HTERT RPE-1 (cell line): Measurements from ENCODE around the gene KLHL20.
"Not testable (repeated sequence)": the region's sequence is repeated elsewhere in the genome, so short reads cannot be mapped to it uniquely, and the experiment has no call there.

ENCODE experiments used
- in situ Hi-C: fragments of 300-500 bp; cut with MboI; formaldehyde crosslinking; loops from 4 replicates; pipeline ENCODE4 v1.14.3; 2020; ENCODE audit warnings: low sequenced_read_pairs

Gene KLHL20

GRCh38 chr1:173744651-173745050 lies 29.9 kb downstream of the KLHL20 start:
- in situ Hi-C loops: no loop called here

GRCh38 chr1:173749137-173749536 lies 34.4 kb downstream of the KLHL20 start:
- in situ Hi-C loops: no loop called here

GRCh38 chr1:173753830-173754229 lies 39.0 kb downstream of the KLHL20 start:
- in situ Hi-C loops: no loop called here

GRCh38 chr1:173757666-173758065 lies 42.9 kb downstream of the KLHL20 start:
- in situ Hi-C loops: no loop called here

- in situ Hi-C loops: no loop called here
Observed at GRCh38 chr1:173758110-173758509, 43.3 kb downstream of the KLHL20 start.

- in situ Hi-C loops: no loop called here
Observed at GRCh38 chr1:173758980-173759379, 44.2 kb downstream of the KLHL20 start.

- in situ Hi-C loops: not testable (repeated sequence)
Observed at GRCh38 chr1:173764331-173764730, 49.5 kb downstream of the KLHL20 start.

GRCh38 chr1:173768206-173768605 lies 53.4 kb downstream of the KLHL20 start:
- in situ Hi-C loops: no loop called here

- in situ Hi-C loops: no loop called here
Observed at GRCh38 chr1:173768827-173769226, 54.0 kb downstream of the KLHL20 start.

- in situ Hi-C loops: not testable (repeated sequence)
Observed at GRCh38 chr1:173770330-173770729, 55.5 kb downstream of the KLHL20 start.

- in situ Hi-C loops: no loop called here
Observed at GRCh38 chr1:173771560-173771959, 56.8 kb downstream of the KLHL20 start.

- in situ Hi-C loops: no loop called here
Observed at GRCh38 chr1:173775578-173776226, 60.9 kb downstream of the KLHL20 start.

- in situ Hi-C loops: no loop called here
Observed at GRCh38 chr1:173779936-173780335, 65.2 kb downstream of the KLHL20 start.

GRCh38 chr1:173784997-173785396 lies 70.2 kb downstream of the KLHL20 start:
- in situ Hi-C loops: no loop called here

- in situ Hi-C loops: no loop called here
Observed at GRCh38 chr1:173789841-173790240, 75.1 kb downstream of the KLHL20 start.

- in situ Hi-C loops: no loop called here
Observed at GRCh38 chr1:173798078-173798477, 83.3 kb downstream of the KLHL20 start.

GRCh38 chr1:173799995-173800394 lies 85.2 kb downstream of the KLHL20 start:
- in situ Hi-C loops: not testable (repeated sequence)

GRCh38 chr1:173802961-173803360 lies 88.2 kb downstream of the KLHL20 start:
- in situ Hi-C loops: no loop called here

GRCh38 chr1:173813654-173814053 lies 98.9 kb downstream of the KLHL20 start:
- in situ Hi-C loops: not testable (repeated sequence)

GRCh38 chr1:173818459-173818858 lies 103.7 kb downstream of the KLHL20 start:
- in situ Hi-C loops: no loop called here

- in situ Hi-C loops: no loop called here
Observed at GRCh38 chr1:173821680-173822079, 106.9 kb downstream of the KLHL20 start.

GRCh38 chr1:173823781-173824314 lies 109.1 kb downstream of the KLHL20 start:
- in situ Hi-C loops: no loop called here
